Measurements from ENCODE around the gene FOXK2. TPM values are rescaled to one million over a fixed set of nuclear protein-coding genes. Genes with fewer than 3 reads are reported as not detected.

Gene FOXK2
- total RNA-seq, 1 donor from 2014 or later = 64.3 TPM

DNA sequence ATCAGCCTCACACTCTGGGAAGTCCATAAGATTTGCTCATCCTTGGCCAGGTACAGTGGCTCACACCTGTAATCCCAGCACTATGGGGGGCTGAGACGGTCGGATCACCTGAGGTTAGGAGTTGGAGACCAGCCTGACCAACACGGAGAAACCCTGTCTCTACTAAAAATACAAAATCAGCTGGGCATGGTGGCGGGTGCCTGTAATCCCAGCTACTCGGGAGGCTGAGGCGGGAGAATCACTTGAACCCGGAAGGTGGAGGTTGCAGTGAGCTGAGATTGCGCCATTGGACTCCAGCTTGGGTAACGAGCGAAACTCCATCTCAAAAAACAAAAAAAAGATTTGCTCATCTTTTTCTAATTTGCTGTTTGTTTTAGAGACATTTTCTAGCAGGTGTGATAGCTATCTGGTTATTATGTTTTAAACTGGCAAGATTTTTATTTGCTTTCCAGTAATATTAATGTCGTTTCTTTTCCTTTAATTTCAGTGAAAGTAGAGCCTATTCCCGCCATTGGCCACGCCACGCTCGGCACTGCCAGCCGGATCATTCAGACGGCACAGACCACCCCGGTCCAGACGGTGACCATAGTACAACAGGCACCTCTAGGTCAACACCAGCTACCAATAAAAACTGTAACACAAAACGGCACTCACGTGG is 67.2 kb downstream of the FOXK2 start:
- H3K27ac Mint-ChIP-seq (ENCODE audit: unreplicated experiment) = peak overlapping the region; percentile 72
- H3K4me1 Mint-ChIP-seq (ENCODE audit: unreplicated experiment) = peaks cover 14% of the 10 kb centered on the region
- no peak overlapping the region for H3K4me3 Mint-ChIP-seq (ENCODE audit: unreplicated experiment)
- peaks cover 7% of the 10 kb centered on the region for H3K27me3 Mint-ChIP-seq (ENCODE audit: unreplicated experiment)
- TF ChIP-seq, protein P1, sequence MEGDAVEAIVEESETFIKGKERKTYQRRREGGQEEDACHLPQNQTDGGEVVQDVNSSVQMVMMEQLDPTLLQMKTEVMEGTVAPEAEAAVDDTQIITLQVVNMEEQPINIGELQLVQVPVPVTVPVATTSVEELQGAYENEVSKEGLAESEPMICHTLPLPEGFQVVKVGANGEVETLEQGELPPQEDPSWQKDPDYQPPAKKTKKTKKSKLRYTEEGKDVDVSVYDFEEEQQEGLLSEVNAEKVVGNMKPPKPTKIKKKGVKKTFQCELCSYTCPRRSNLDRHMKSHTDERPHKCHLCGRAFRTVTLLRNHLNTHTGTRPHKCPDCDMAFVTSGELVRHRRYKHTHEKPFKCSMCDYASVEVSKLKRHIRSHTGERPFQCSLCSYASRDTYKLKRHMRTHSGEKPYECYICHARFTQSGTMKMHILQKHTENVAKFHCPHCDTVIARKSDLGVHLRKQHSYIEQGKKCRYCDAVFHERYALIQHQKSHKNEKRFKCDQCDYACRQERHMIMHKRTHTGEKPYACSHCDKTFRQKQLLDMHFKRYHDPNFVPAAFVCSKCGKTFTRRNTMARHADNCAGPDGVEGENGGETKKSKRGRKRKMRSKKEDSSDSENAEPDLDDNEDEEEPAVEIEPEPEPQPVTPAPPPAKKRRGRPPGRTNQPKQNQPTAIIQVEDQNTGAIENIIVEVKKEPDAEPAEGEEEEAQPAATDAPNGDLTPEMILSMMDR (IDR thresholded peaks at IDR 0.05; ENCODE audit: unreplicated experiment) = no peak
- DNase-seq (ENCODE audit: low spot score) = no peak
- H3K36me3 Mint-ChIP-seq (ENCODE audit: low read depth, unreplicated experiment) = peaks cover 26% of the 10 kb centered on the region
- no peaks in the 10 kb centered on the region for H3K9me3 Mint-ChIP-seq (ENCODE audit: unreplicated experiment)

DNA sequence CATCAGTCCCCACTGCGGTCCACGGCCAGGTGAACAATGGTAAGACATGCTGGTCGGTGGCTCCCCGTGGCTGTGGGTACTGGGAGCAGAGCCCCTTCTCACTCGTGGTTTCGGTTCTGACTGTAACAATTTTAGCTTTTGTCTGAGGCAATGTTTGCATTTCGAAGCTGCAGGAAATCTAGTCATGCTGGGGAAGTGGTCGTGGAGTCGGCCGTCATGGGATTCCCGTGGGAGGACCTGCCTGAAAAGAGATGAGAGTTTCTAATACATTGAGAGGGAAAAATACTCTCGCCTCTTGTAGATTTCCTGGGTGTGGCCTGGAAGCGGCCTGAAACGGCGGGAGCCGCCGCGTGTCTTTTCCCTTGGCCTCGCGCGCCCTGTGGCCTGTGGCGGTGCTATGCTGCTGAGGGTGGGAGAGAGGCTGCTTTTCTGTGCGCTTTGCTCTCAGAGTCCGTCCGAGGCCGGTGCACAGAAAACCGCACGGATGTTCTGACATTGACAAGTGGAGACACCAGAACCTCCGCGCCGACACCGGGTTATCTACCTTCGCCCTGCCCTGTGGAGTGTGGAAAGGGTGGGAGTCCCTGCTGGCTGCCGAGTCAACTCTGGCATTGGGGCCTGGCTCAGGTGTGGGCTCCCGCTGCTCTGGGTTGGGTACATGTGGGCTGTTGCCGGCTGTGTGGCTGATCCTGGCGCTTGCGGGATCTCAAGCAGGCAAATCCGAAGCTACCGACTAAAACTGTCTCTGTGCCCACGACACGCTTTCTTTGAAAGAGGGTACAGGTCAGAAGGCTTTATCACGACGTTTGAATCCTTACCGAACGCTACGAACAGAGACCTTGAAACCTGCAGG is 67.9 kb downstream of the FOXK2 start:
- Mint-ChIP-seq H3K36me3 (ENCODE audit: low read depth, unreplicated experiment) (peaks cover 29% of the 10 kb centered on the region), H3K4me1 (ENCODE audit: unreplicated experiment) (peaks cover 22% of the 10 kb centered on the region), H3K4me3 (ENCODE audit: unreplicated experiment) (no peak overlapping the region), H3K27me3 (ENCODE audit: unreplicated experiment) (peaks cover 9% of the 10 kb centered on the region), H3K9me3 (ENCODE audit: unreplicated experiment) (no peaks in the 10 kb centered on the region), H3K27ac (ENCODE audit: unreplicated experiment) (peak overlapping the region; percentile 72)
- TF ChIP-seq, protein P1 (IDR thresholded peaks at IDR 0.05; ENCODE audit: unreplicated experiment) = no peak
- no peak for DNase-seq (ENCODE audit: low spot score)

DNA sequence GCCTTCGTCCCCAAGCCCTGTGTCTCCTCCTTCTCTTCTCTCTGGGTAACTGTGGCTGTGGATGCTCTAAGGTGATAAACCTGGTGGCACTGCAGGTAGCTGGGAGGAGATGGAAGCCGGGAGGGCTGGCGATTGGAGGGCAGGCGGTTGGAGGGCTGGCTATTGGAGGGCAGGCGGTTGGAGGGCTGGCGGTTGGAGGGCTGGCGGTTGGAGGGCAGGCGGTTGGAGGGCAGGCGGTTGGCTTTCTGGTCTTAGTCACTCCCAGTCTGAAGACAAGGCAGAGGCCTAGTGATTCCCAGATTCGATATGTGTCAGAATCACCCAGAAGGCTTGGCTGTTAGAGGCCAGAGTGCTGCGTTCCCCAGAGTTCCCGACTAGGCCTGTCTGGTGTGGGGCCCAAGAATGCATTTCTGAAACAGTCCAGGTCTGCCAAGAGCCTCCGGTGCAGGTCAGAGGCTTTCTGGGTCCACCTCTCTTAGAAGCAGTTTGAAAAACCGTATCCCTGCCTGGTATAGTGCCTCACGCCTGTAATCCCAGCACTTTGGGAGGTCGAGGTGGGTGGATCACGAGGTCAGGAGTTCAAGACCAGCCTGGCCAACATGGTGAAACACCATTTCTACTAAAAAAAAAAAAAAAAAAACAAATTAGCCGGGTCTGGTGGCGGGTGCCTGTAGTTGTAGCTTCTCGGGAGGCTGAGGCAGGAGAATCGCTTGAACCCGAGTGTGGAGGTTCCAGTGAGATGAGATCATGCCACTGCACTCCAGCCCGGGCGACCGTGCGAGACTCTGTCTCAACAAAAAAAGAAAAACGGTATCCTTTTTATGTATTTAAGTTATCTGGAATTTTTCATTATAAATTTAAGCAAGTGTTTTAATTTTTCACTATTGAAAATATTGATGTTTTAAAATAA is 69.0 kb downstream of the FOXK2 start:
- H3K27me3 Mint-ChIP-seq (ENCODE audit: unreplicated experiment) = peaks cover 9% of the 10 kb centered on the region
- no peak overlapping the region for H3K4me3 Mint-ChIP-seq (ENCODE audit: unreplicated experiment)
- H3K27ac Mint-ChIP-seq (ENCODE audit: unreplicated experiment) = no peak overlapping the region
- DNase-seq (ENCODE audit: low spot score) = no peak
- TF ChIP-seq, protein P1 (IDR thresholded peaks at IDR 0.05; ENCODE audit: unreplicated experiment) = no peak
- peaks cover 28% of the 10 kb centered on the region for H3K4me1 Mint-ChIP-seq (ENCODE audit: unreplicated experiment)
- no peaks in the 10 kb centered on the region for H3K9me3 Mint-ChIP-seq (ENCODE audit: unreplicated experiment)
- H3K36me3 Mint-ChIP-seq (ENCODE audit: low read depth, unreplicated experiment) = peaks cover 32% of the 10 kb centered on the region

DNA sequence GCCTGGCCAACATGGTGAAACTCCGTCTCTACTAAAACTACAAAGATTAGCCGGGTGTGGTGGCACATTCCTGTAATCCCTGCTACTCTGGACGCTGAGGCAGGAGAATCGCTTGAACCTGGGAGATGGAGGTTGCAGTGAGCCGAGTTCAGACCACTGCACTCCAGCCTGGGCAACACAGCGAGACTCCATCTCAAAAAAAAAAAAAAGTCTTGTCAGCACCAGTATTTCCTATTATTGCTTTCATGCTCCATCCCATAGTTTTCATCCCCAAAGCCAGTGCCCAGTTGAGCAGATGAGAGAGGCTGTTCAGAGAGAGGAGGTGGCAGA is 70.3 kb downstream of the FOXK2 start:
- Mint-ChIP-seq H3K36me3 (ENCODE audit: low read depth, unreplicated experiment) (peaks cover 29% of the 10 kb centered on the region), H3K4me1 (ENCODE audit: unreplicated experiment) (peaks cover 36% of the 10 kb centered on the region), H3K27me3 (ENCODE audit: unreplicated experiment) (peaks cover 7% of the 10 kb centered on the region), H3K27ac (ENCODE audit: unreplicated experiment) (no peak overlapping the region), H3K9me3 (ENCODE audit: unreplicated experiment) (no peaks in the 10 kb centered on the region), H3K4me3 (ENCODE audit: unreplicated experiment) (no peak overlapping the region)
- TF ChIP-seq, protein P1 (IDR thresholded peaks at IDR 0.05; ENCODE audit: unreplicated experiment) = no peak
- no peak for DNase-seq (ENCODE audit: low spot score)
